Measurements from ENCODE around the gene GDPD3.

Gene GDPD3

GRCh38 chr16:30067584-30067916, 45.8 kb downstream of the GDPD3 start:
- TF ChIP-seq CTCF (IDR thresholded peaks at IDR 0.05): no peak
- peak overlapping the region; percentile 80 for H3K4me3 ChIP-seq
- DNase-seq (ENCODE audit: low spot score): no peak
- H3K27ac ChIP-seq: peak overlapping the region; percentile 99 to 100

- no peak for DNase-seq (ENCODE audit: low spot score)
- TF ChIP-seq CTCF (IDR thresholded peaks at IDR 0.05): no peak
- H3K27ac ChIP-seq: peak overlapping the region; percentile 99 to 100
- peak overlapping the region; percentile 80 for H3K4me3 ChIP-seq
Measured at GRCh38 chr16:30066761-30067583, 46.4 kb downstream of the GDPD3 start.

DNA sequence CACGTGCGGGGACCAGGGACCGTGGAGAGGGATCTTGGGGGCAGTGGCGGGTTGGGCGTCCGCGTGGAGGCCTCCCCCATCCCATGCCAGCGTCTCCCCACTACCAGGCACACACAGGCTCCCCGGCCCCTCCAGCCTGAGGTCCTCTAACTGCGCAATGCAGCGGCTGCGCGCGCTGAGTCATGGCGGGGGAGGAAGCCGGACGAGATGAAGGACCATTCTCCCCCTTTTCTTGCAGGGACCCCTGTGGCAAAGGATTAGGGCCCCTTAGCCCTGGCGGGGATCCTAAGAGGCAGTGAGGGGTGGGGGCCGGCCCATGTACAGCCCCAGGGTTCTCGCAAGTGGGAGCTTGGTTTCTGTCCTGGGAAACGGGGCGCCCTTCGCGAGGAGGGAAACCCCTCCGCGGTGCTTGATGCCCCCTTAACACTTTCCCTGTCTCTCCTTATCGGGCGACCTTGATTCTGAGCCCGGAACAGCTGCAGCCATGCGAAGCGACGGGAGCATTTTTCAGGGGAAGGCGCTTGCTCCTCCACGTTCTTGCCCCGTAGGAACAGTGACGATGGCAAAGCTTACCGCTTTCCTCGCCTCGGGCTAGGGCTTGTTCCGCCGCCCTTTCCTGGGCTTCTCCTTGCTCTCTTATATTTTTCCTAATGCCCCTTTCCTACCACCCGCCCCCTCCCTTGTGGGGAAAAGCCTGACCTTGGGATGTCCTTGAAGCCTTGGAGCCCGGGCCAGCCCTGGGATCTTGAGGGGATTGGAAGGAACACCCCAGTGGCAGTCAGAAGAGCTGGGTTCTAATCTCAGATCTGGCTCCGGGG, 47.2 kb downstream of the GDPD3 start:
- Histone ChIP-seq H3K27ac (peak overlapping the region; percentile 99 to 100), H3K4me3 (peak overlapping the region; percentile 80)
- no peak for TF ChIP-seq CTCF (IDR thresholded peaks at IDR 0.05)
- DNase-seq (ENCODE audit: low spot score): no peak

- DNase-seq (ENCODE audit: low spot score): peak; percentile 99
- Histone ChIP-seq H3K4me3 (peak within 1 kb of the TSS; percentile 80), H3K27ac (peak within 1 kb of the TSS; percentile 99 to 100)
- no peak for TF ChIP-seq CTCF (IDR thresholded peaks at IDR 0.05)
Measured at GRCh38 chr16:30065102-30065942, 48.0 kb downstream of the GDPD3 start, which contains the start of gene ALDOA. ALDOA (plus strand) TSS chr16:30065760; CDS start chr16:30066898, 1,138 bp downstream.

DNA sequence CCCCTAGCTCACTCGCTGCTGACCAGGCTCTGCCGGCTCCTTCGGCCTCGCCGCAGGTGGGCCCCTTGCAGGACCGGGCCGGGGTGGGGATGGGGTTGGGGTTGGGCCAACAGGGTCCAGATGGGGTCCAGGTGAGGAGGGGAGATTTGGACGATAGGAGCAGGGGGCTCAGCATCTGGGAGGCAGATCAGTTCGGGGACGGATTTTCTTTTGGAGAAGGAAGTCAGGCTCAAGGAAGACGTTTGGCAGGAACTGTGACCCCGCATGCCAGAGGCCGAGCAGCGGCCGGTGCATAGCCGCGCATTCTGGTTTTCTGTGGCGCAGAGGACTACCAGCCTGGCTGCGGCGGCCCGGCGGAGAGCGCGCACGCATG, 48.6 kb downstream of the GDPD3 start:
- no peak for DNase-seq (ENCODE audit: low spot score)
- Histone ChIP-seq H3K27ac (peak overlapping the region; percentile 99 to 100), H3K4me3 (peak overlapping the region; percentile 80)
- no peak for TF ChIP-seq CTCF (IDR thresholded peaks at IDR 0.05)

DNA sequence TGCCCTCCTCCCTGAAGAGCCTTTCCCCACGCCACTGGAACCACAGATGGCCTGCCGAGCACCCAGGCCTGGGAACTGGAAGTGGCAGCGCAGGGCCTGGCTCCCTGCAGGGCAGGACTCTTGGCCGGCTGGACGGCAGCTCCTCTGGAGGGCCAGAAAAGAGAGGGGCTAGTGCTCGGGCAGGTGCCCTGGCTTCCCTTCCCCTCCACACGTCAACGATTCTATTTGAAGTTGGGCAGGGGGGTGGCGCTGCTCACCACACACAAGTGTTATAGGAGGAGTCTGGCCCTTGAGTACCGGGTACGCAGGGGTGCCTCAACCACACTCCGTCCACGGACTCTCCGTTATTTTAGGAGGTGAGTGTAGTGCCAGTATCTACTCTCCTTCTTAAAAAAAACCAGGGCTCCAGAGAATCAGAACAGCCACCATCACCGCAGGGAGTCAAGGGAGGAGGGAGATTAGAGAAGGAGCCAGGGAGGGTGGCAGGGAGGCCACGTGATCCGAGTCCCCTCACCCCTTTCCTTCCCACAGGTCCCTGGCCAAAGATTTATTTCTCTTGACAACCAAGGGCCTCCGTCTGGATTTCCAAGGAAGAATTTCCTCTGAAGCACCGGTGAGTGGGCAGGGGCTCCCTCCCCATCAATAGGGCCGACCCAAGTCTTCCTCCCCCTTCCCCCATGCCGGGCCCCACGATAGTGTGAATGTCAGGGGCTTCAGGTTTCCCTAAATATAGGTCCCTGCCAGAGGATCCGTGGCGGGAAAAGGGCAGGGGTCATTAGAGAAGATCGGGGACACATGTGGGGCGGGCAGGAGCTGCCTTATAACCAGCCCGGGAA, 49.2 kb downstream of the GDPD3 start:
- TF ChIP-seq CTCF (IDR thresholded peaks at IDR 0.05): no peak
- Histone ChIP-seq H3K27ac (peak overlapping the region; percentile 99 to 100), H3K4me3 (peak overlapping the region; percentile 80)
- peak; percentile 87 for DNase-seq (ENCODE audit: low spot score)

Measured in coronary artery (tissue), 2 donors.